ENCODE data around the gene FBXO24.
"Not testable (repeated sequence)": the region's sequence is repeated elsewhere in the genome, so short reads cannot be mapped to it uniquely, and the experiment has no call there.

GRCh38 chr7:100548446-100548845, 37.7 kb upstream of the FBXO24 start:
- TF ChIP-seq, protein P1, sequence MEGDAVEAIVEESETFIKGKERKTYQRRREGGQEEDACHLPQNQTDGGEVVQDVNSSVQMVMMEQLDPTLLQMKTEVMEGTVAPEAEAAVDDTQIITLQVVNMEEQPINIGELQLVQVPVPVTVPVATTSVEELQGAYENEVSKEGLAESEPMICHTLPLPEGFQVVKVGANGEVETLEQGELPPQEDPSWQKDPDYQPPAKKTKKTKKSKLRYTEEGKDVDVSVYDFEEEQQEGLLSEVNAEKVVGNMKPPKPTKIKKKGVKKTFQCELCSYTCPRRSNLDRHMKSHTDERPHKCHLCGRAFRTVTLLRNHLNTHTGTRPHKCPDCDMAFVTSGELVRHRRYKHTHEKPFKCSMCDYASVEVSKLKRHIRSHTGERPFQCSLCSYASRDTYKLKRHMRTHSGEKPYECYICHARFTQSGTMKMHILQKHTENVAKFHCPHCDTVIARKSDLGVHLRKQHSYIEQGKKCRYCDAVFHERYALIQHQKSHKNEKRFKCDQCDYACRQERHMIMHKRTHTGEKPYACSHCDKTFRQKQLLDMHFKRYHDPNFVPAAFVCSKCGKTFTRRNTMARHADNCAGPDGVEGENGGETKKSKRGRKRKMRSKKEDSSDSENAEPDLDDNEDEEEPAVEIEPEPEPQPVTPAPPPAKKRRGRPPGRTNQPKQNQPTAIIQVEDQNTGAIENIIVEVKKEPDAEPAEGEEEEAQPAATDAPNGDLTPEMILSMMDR (IDR thresholded peaks at IDR 0.05), result not testable (repeated sequence)
- TF ChIP-seq EZH2phosphoT487 (IDR thresholded peaks at IDR 0.05), result not testable (repeated sequence)
